Esophagus muscularis mucosa (tissue), 3 donors: Measurements from ENCODE around the gene JPH4.

ENCODE experiments used
- POLR2A ChIP-seq: fragments of 450-650 bp; IDR thresholded peaks from one replicate; pipeline ENCODE4 v1.6.1; 2017; ENCODE audit warnings: antibody characterized with exemption, moderate library complexity, mild to moderate bottlenecking, low read depth
- TF ChIP-seq, protein P1 (sequence below), 3 experiments: fragments of 200-600 bp in 2 of 3; fragments of 450-650 bp in 1 of 3; sonication (generic) in 2 of 3; IDR thresholded peaks; one replicate each; pipeline ENCODE4 v1.5.1; 2017 to 2019; ENCODE audit warnings: antibody characterized with exemption in 3 of 3, mild to moderate bottlenecking in 2 of 3, moderate library complexity in 1 of 3

DNA sequence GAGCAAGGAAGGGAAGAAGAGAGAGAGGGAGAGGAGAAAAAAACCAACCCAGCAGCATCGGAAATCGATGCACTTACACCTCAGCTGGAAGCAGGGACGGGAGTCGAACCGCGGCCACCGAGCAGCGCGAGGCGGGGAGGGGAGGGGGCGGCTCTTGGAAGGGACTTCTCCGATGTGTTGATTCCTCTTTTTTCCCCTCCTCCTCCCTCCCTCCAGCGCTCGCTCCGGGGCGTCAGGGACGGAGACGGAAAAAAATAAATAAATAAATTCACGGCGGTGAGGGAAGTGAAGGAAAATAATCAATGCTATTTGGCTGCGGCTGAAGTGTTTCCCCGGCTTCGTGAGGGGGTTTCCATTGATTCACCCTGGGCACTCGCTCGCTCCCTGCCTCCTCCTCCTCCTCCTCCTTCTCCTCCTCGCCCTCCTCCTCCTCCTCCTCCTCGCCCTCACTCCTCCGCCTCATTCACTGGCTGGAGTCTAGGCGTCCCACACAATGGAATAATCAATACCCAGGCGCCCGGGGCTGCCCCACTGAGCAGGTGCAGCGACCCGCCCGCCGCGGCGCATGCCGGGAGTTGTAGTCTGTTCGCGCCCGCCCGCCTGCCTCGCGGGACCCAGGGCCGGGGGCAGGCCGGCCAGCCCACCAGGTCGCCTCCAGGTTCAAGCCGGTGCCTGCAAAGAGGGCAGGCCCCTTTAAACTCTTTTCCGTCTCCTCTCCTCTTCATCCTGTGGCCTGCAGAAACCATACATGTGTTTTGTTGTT, 27.1 kb downstream of the JPH4 start, which contains the start of gene ZFHX2:
- TF ChIP-seq, protein P1, sequence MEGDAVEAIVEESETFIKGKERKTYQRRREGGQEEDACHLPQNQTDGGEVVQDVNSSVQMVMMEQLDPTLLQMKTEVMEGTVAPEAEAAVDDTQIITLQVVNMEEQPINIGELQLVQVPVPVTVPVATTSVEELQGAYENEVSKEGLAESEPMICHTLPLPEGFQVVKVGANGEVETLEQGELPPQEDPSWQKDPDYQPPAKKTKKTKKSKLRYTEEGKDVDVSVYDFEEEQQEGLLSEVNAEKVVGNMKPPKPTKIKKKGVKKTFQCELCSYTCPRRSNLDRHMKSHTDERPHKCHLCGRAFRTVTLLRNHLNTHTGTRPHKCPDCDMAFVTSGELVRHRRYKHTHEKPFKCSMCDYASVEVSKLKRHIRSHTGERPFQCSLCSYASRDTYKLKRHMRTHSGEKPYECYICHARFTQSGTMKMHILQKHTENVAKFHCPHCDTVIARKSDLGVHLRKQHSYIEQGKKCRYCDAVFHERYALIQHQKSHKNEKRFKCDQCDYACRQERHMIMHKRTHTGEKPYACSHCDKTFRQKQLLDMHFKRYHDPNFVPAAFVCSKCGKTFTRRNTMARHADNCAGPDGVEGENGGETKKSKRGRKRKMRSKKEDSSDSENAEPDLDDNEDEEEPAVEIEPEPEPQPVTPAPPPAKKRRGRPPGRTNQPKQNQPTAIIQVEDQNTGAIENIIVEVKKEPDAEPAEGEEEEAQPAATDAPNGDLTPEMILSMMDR (IDR thresholded peaks at IDR 0.05): peak in 1 of 3 experiments; percentile 14
- no peak for TF ChIP-seq POLR2A
